ENCODE data around the gene NCAPG2.

- no peak for TF ChIP-seq CTCF (IDR thresholded peaks at IDR 0.05)
- TF ChIP-seq POLR2A (IDR thresholded peaks at IDR 0.05), result no peak
Measured at GRCh38 chr7:158595068-158595467, 109.5 kb downstream of the NCAPG2 start.
